Inferior parietal cortex (tissue), 1 donor: ENCODE data around the gene TEKT5.
"Not testable (repeated sequence)": the region's sequence is repeated elsewhere in the genome, so short reads cannot be mapped to it uniquely, and the experiment has no call there.

Experiments used
- DNase-seq: peaks from one replicate; pipeline ENCODE4 v3.0.0-alpha.2; 2016; ENCODE audit errors: extremely low spot score

Gene TEKT5

DNA sequence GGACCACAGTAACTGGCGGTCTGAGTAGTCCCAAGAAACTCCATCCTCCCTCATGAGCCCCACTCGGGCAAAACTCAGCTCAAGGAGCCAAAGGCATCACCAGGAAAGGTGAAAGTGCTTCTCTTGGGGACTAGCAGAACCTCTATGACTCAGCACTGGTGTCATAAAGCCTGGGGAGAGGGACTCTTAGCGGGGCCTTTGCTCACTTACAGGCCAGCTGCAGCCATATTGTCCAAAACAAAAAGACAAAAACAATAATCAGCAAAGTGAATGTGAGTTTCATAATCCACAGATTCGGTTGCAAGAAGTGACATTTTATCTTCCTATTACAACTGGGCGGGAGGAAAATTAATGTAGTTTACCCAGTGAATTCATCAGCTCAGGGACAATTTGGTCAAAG lies at the start of gene TEKT5:
TSS of gene TEKT5 (minus strand) at position 101 of the 400 bp plus-strand sequence. CDS start at position 44, 57 bp downstream.
- DNase-seq, result no peak

DNA sequence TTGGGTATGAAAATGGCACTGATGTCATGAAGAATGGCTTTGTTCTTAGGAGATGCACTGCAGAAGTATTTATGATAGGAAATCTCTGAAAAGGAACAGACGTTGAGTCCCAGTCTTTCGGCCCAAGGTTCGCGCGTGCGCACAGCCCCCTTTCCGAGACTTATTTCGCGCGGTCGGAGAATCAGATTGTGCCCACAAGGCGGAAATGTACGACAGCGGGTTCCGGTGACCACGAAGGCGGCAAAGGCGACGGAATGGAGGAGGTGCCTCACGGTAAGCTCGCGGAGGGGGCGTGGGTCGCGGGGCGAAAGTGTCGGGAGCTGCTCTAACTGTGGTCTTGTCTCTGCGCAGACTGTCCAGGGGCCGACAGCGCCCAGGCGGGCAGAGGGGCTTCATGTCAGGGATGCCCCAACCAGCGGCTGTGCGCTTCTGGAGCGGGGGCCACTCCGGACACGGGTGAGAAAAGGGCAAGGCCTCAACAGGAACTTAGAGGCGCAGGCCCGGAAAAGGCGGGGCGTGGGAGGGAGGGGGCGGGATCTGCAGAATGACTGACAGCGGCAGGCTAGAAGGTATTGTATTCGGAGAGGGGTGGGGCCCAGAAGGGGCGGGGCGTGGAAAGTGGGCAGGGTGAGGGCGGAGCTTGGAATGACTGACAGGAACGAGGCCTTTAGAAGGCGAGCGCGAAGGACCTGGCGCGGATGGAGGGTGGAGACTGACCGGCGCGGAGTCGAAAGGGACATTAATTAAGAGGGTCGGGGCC lies 49.1 kb upstream of the TEKT5 start, which contains the start of gene NUBP1:
TSS of gene NUBP1 (plus strand) at position 233 of the 760 bp plus-strand sequence. CDS start at position 255, 22 bp downstream.
- peak; percentile 98 for DNase-seq

DNA sequence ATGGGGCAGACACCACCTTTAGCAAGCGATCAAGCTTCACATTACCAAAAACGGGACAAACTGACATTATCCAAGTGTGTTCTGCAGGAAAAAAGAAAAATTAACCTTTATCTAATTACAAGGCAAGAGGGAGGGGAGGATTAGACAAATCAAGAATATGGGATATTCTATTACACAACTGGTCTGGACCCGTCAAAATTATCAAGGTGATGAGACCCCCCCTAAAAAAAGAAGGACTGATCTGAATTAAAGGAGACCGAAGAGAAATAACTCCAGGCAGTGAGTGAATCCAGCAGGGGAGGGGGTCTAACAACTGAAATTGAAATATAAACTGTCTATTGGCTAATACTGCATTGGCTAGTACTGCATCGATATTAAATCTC lies 48.5 kb upstream of the TEKT5 start:
- DNase-seq, result no peak

DNA sequence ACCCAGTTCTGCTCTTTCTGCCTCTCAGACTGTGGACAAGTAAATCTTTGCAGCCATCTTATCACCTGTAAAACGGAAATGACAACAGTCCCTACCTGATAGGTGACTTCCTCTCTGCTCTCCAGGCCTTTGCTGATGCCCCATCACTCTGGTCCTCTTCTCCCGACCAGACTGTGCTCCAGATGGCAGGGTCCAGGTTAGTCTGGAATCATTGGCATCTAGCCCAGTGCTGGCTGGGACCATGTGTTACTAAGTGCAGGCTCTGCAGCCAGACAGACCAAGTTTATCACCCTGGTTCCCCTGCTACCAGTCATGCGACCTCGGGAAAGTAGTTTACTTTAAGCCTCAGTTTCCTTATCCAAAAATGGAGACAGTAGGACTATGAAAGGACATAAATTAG lies 47.1 kb upstream of the TEKT5 start:
- DNase-seq, result no peak

DNA sequence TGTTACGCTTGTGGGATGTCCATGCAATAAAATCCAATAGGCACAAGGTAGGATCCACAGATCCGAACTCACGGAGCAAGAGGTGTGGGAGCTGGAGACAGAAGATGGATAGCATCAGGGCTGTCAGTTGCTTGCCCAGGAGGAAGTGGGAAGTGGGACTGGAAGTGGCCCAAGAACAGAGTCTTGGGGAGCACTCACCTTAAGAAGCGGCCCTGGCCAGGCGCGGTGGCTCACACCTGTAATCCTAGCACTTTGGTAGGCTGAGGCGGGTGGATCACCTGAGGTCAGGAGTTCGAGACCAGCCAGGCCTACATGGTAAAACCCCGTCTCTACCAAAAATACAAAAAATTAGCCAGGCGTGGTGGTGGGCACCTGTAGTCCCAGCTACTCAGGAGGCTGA lies 46.5 kb upstream of the TEKT5 start:
- not testable (repeated sequence) for DNase-seq

DNA sequence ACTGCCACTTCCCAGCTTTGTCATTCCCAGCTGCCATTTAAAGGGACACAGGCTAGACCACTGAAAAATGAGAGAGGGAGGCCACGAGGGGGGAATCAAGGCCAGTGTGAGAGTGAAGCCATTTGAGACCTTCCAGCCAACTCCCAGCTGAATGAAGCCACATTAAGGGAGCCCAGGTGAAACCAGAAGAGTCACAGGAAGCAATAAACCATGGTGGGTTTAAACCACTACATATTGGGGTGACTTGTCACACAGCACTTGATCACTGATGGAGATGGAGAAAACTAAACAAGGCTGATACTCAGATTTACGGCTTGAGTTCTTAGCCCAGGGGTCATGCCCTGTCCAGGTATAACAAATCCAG lies 46.1 kb upstream of the TEKT5 start:
- no peak for DNase-seq

DNA sequence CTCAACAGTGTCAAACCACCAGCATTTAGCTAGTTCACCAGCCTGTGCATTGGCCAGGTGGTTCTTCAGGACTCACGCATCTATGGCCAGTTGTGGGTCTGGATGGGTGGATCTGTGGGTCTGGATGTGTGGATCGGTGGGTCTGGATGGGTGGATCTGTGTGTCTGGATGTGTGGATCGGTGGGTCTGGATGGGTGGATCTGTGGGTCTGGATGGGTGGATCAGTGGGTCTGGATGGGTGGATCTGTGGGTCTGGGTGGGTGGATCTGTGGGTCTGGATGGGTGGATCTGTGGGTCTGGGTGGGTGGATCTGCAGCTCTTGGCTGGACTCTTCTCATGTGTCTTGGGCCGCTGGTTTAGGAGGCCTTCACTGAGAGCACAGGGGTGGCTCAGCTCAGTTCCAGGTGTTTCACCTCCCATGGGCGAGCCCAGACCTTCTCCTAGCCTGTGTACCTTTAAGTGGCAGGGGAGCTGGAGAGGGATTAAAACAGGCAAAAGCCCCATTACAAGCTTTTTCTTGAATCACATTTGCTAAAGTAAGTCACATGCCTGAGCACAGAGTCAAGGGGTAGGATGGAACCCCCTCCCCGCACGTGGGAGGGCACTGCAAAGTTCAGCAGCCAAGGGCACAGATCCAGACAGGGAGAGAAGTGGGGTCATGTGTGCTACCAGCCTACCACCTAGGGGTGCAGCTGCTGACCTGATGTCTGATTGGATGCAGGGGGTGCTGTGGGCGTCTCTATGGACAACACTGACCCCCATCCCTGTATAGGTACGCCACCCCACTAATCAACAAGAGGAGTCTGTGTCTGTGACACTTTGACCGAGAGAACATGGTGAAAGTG lies 45.5 kb upstream of the TEKT5 start:
- no peak for DNase-seq

DNA sequence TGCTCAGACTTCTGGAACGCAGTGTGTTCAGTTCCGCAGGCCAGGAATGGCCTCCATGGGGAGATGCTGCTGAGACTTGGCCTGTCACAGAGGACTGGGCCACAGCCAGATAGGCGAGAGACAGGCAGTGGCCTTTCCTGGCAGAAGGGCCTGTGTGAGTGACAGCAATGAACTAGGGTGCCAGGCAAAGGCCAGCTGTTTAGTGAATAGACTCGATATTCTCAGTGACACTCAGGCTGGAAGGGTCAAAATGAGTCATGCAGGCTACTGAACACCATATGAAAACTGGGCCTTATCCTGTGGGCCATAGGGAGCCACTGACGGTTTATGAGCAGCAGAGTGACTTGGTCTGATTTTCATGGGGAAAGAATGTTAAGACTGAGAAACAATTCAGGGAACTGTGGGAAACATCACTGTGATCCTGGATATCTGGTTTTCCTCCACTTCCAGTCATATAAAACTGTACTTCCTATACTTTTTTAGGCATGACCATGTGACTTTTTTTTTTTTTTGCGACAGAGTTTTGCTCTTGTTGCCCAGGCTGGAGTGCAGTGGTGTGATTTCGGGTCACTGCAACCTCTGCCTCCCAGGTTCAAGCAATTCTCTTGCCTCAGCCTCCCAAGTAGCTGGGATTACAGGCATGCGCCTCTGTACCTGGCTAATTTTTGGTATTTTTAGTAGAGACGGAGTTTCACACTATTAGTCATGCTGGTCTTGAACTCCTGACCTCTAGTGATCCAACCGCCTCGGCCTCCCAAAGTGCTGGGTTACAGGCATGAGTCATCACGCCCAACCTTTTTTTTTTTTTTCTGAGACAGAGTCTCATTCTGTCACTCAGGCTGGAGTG lies 43.7 kb upstream of the TEKT5 start:
- DNase-seq, result peak; percentile 55

DNA sequence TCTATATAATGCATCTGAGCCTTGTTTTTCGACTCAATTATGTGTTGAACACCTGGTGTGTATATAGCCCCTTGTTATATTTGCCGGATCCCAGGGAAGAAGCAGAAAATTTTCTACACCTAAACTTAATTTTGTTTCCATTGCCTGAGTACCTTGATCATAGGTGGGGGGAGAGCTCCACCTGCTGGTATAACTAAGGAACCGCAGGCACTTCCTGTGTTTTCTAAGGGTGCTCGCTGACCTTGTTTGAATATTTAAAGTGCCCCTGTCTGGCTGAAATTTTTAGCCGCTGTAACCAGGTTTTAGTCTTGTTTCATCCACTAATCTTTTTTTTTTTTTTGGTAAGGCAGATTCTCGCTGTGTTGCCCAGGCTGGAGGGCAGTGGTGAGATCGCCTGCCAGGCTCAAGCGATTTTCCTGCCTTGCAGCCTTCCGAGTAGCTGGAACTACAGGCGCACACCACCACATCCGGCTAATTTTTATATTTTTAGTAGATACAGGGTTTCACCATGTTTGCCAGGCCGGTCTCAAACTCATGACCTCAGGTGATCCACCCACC lies 42.4 kb upstream of the TEKT5 start:
- peak; percentile 94 for DNase-seq

DNA sequence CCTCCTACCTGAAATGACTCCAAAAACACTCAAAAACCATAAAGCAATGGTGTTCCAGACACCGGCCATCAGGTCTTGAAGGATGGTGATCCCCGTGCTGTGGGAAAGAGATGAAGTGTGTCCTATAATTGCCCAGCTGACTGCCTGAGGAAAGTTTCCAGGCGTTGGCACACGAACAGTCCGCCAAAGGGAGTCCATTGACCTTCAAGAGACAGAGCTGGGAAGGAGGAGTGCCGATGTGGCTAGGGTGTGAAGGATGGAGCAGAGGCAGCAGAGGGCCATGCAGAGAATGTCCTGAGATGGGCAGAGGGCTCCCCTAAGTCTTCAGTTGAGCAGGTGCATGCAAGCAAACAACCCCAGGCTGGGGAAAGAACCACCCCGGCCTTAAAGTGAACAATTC lies 37.1 kb upstream of the TEKT5 start:
- DNase-seq, result no peak

DNA sequence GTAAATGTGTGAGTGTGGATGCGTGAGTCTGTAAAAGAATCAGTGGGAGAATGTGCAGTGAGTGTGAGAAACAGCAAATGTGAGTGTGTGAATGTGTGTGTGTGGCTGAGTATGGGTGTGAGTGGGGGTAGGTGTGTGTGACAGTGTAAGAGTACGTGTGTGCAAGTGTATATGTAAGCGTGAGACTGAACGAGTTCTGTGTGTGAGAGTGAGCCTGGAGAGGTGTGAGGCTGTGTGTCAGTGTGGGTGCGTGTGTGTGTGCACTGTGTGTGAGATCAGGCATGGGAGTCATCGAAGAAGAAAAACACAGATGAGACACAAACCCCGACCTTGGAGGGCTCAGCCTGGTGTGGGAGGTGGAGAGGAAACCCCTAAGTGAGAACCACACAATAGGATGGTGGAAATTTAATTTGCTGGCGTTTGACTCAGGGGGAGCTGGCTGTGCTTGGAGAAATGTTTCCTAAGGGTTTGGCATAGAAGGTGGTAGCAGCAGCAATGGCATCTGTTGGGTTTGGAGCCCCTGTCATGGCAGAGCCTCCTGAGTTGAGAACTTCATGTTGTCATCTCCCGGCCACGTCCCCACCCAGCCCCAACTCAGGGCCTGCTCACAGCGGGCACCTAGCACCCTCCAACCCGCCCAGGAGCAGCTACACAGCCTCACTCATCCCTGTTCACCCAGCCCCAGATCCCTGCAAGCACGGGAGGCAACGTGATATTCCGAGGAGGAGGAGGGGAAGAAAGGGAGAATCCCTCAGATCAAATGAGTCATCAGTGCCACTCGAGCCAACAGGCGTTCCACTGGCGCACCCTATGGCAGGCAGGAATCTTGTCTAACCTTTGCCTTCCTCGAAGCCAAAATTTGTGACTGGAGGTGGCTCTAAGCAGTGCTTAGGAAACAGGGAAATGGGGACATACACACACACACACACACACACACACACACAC lies 34.6 kb upstream of the TEKT5 start:
- DNase-seq, result no peak

DNA sequence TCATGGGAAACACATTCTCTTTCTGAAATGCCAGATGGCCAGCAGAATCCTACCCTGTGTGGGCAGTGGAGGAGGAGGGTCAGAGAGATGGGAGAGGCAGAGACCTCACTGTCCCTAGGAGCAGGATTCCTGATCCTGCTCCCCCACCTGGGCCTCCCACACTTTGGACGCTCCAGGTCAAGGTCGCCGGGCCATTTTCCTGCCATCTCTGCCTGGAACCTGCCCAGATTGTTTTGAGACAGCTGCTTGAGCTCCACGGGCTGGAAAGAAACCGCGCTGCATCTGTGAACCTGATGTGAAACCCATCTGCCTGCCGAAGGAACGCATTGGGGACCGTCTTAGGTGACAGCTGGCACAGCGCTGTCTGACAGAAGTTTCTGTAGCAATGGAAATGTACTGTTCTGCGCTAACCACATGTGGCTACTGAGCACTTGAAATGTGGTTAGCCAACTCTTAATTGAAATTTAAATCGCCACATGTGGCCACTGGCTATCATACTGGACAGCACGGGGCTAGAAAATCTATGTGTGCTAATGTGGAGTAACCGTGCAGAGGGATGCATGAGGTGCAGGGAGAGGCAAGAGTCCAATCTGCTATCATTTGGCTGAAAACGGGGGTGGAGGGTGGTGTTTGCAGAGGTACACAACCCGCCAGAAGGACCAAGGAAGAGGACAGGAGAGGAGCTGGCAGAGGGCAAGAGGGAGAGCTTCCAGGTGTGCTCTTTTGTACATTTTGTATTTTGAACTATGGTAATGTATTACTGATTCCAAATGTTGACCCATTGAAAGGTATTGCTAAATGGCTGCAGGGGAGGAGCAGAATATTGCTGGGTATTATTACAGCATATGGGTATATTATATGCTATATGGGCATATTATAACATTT lies 33.5 kb upstream of the TEKT5 start:
- DNase-seq, result no peak

DNA sequence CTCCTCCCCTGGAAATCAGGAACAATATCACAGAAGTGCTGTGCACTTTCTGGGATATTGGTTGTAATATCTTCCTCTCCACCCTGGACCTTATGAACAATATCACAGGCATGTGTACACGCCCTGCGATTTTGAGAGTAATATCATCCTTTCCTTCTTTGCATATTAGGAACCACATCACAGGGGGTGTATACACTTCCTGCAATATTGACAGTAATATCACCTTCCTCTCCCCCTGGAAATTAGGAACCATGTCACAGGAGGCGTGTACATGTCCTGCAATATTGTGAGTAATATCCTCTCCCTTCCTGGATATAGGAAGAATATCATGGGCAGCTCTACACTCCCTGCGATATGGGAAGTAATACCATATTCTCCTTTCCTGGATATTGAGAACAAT lies 14.2 kb upstream of the TEKT5 start:
- no peak for DNase-seq

DNA sequence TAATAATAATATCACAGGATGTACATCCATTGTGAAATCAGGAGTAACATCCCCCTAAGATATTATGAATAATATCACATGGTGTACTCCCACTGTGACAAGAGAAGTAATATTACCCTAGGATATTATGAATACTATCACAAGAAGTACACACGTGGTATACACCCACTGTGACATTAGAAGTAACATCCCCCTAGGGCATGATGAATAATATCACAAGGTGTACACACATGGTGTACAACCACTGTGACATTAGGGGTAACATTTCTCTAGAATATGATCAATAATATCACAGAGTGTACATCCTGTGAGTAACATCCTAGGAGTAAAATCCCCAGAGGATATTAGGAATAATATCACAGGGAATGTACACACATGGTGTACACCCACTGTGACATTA lies 5.0 kb upstream of the TEKT5 start:
- no peak for DNase-seq

DNA sequence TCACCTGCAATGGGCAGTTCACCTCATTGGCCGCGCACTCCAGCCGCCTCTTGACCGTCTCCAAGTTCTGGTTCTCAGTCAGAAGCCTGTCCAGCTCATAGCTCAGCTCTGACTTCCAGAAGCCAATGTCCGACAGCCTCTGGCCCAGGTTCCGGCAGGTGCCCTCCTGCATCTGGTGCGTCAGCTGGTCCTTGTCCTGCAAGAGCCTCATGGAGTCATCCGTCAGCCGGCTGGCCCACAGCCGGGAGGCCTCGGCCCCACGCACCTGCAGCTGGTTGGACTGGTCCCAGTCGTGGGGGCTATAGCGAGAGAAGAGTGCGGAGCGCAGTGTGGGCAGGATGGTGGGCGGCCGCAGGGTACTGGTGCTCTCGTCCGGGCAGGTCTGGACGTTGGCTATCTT lies 424 bp downstream of the TEKT5 start:
- DNase-seq, result no peak

DNA sequence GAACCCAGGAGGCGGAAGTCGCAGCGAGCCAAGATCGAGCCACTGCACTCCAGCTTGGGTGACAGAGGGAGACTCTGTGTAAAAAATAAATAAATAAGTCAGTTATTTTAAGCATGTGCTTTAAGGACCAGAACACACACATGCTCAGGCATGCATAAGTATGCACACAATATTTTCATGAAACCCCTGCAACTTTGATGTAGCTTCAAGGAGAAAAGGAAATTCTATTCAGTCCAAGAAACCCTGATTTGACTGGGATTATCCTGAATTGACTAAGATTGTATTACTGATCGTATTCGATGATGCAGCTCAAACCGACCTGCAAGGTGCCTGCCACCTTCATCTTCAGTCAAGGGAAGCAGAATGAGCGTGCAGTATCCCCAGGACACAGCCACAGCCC lies 841 bp downstream of the TEKT5 start:
- no peak for DNase-seq

DNA sequence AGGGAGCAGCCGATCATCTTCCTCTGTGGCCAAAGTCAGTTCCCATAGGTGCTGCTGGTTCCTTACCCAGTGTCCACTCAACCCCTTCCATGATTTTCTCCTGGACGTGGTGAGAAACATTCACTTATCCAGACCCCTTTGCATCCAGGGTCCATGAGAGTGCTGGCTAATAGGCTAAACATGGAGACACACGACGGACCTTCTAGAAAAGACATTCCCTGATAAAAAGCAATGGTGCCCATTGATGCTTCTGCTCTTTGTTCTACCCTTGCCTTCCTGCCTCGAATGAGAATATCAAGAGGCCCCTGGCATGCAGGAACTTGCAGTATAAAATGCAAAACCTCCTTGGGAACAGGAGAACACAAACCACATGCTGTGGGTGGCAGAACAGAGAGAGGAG lies 2.3 kb downstream of the TEKT5 start:
- no peak for DNase-seq

DNA sequence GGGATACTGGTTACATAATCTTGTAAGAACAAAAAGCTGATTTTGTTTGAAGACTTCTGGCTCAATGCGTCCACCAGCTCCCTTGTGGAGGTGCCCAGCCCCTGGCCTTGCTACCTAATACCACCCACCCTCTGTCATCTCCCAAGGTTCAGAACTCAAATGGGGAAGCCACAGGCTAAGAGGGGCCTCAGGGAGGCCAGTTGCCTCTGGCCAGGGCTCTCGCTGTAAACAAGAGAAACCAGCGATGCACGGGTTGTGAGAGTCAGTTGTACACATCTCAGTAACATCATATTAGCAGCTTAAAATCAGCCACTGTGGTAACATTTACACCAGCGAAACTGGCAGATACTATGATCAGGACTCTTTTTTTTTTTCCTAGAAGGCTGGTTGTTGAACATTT lies 6.0 kb downstream of the TEKT5 start:
- no peak for DNase-seq

DNA sequence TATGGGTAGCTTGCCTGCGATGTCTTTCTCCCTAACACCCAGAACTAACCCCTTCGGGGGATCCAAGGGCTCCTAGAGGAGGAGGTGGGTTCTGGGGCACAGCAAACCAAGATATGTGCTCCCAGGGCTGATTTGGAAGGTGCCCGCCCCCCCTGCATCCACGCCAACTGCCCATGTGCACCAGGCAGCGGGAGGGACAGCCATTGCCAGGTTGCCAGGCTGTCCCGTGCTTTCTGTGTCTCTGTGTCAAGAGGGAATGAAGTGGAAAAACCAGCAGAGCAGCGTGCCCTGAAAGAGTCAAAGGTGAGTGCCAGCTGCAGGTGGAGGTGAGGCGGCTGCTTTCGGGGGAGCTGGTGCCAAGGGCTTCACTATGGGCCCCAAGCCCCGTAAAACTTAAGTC lies 6.4 kb downstream of the TEKT5 start:
- DNase-seq, result no peak

DNA sequence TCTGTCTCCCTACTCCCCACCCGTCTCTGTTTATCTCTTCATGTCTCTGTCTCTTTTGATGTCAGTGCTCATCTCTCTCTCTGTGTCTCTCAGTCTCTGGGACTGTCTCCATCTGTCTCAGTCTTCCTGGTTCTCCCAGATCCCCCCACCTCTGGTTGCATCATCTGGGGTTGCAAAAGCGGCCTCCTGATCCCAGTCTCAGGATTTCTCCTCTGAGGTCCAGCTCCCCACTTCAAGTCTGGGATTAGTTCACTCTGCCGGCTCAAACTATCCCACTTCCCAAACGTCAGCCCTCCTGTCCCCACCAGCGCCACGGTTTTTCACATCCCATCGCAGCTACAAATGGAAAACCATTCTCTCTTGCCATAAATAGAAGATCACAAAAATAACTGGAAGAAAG lies 9.0 kb downstream of the TEKT5 start:
- DNase-seq, result no peak
